Liver (tissue), 9 donors: ENCODE data around the gene SOX6. TPM values are rescaled to one million over a fixed set of nuclear protein-coding genes. Genes with fewer than 3 reads are reported as not detected.

Source experiments
- DNase-seq: peaks from one replicate; pipeline ENCODE4 v3.0.0-alpha.2; 2017; ENCODE audit warnings: low spot score
- H3K27ac ChIP-seq, 2 donors: one replicate each; pipeline ENCODE4 v1.7.0; 2013; ENCODE audit warnings: inconsistent platforms in 2 of 2, low read length in 2 of 2, control low read depth in 1 of 2, low read depth in 1 of 2, mild to moderate bottlenecking in 1 of 2
- H3K27me3 ChIP-seq, 4 donors: one replicate each; pipeline versions ENCODE4 v1.6.1 to v1.7.0; 2013; ENCODE audit warnings: low read length in 3 of 4, inconsistent platforms in 1 of 4, mild to moderate bottlenecking in 1 of 4, moderate library complexity in 1 of 4; ENCODE audit not compliant: control insufficient read depth in 4 of 4, insufficient read depth in 4 of 4
- H3K36me3 ChIP-seq, 4 donors: one replicate each; pipeline versions ENCODE4 v1.6.1 to v1.7.0; 2013; ENCODE audit warnings: low read length in 3 of 4, mild to moderate bottlenecking in 3 of 4, low read depth in 1 of 4, moderate library complexity in 1 of 4; ENCODE audit not compliant: control insufficient read depth in 4 of 4, insufficient read depth in 3 of 4
- H3K4me1 ChIP-seq, 4 donors: one replicate each; pipeline versions ENCODE4 v1.6.1 to v1.7.0; 2013; ENCODE audit warnings: low read length in 3 of 4, mild to moderate bottlenecking in 3 of 4, moderate library complexity in 1 of 4; ENCODE audit not compliant: control insufficient read depth in 4 of 4, insufficient read depth in 4 of 4
- H3K4me3 ChIP-seq, 3 donors: one replicate each; pipeline versions ENCODE4 v1.6.1 to v1.7.0; 2013; ENCODE audit warnings: low read length in 3 of 3, control low read depth in 1 of 3, low read depth in 1 of 3, mild to moderate bottlenecking in 1 of 3
- H3K9ac ChIP-seq, 2 donors: one replicate each; pipeline ENCODE4 v1.7.0; 2013; ENCODE audit warnings: low read length in 2 of 2, mild to moderate bottlenecking in 2 of 2, moderate library complexity in 2 of 2, control low read depth in 1 of 2, low read depth in 1 of 2
- H3K9me3 ChIP-seq, 4 donors: one replicate each; pipeline versions ENCODE4 v1.6.1 to v1.7.0; 2013; ENCODE audit warnings: low read length in 3 of 4; ENCODE audit not compliant: control insufficient read depth in 4 of 4
- FOXA1 ChIP-seq: IDR thresholded peaks from 2 replicates; pipeline ENCODE4 v1.6.1; 2016; ENCODE audit warnings: antibody characterized with exemption
- FOXA2 ChIP-seq: IDR thresholded peaks from 2 replicates; pipeline ENCODE4 v1.6.1; 2016; ENCODE audit warnings: antibody characterized with exemption
- GABPA ChIP-seq, 2 donors: IDR thresholded peaks in 1 of 2; conservative IDR thresholded peaks in 1 of 2; 2 replicates each; pipeline ENCODE4 v1.6.1; 2016; ENCODE audit warnings: antibody characterized with exemption in 2 of 2, mild to moderate bottlenecking in 1 of 2, moderate library complexity in 1 of 2
- HNF4G ChIP-seq: IDR thresholded peaks from 2 replicates; pipeline ENCODE4 v1.6.1; 2016; ENCODE audit warnings: antibody characterized with exemption
- JUND ChIP-seq, 2 donors: IDR thresholded peaks; 2 replicates each; pipeline ENCODE4 v1.6.1; 2016; ENCODE audit warnings: antibody characterized with exemption in 2 of 2
- NR2F2 ChIP-seq: IDR thresholded peaks from 2 replicates; pipeline ENCODE4 v1.6.1; 2016; ENCODE audit warnings: antibody characterized with exemption
- RAD21 ChIP-seq, 2 donors: IDR thresholded peaks; 2 replicates each; pipeline ENCODE4 v1.6.1; 2016; ENCODE audit warnings: antibody characterized with exemption in 2 of 2, mild to moderate bottlenecking in 2 of 2
- RXRA ChIP-seq, 2 donors: IDR thresholded peaks; 2 replicates each; pipeline ENCODE4 v1.6.1; 2017 to 2018; ENCODE audit warnings: antibody characterized with exemption in 2 of 2, mild to moderate bottlenecking in 1 of 2
- SP1 ChIP-seq: IDR thresholded peaks from 2 replicates; pipeline ENCODE4 v1.6.1; 2018; ENCODE audit warnings: antibody characterized with exemption, mild to moderate bottlenecking
- TAF1 ChIP-seq: conservative IDR thresholded peaks from 2 replicates; pipeline ENCODE4 v1.6.1; 2016; ENCODE audit warnings: antibody characterized with exemption, mild to moderate bottlenecking
- YY1 ChIP-seq: IDR thresholded peaks from 2 replicates; pipeline ENCODE4 v1.6.1; 2016; ENCODE audit warnings: antibody characterized with exemption, mild to moderate bottlenecking
- WGBS: extraction: QIAGEN DNeasy Blood & Tissue Kit; methylation state at CpG from one replicate; pipeline ENCODE4 v1.1.7; 2013; 5-methylcytosine and 5-hydroxymethylcytosine counted together
- polyA plus RNA-seq, 2 donors: library from polyadenylated mRNA; stranded (reverse) in 1 of 2; unstranded in 1 of 2; fragments of 200-250 nt in 1 of 2; fragments of >200 nt in 1 of 2; fragmentation: Nextera tagmentation in 1 of 2; extraction: Ambion mirVana in 1 of 2; gene quantifications; one replicate each; pipeline versions ENCODE4 v1.2.1 to v1.2.3, GENCODE V29; 2013 to 2015
- total RNA-seq, 2 donors: library from RNA; depleted of rRNA; stranded (reverse); fragments of >200 nt; gene quantifications; one replicate each; pipeline ENCODE4 v1.2.3, GENCODE V29; 2014
- TF ChIP-seq, protein P1 (sequence below): IDR thresholded peaks from 2 replicates; pipeline ENCODE4 v1.6.1; 2016; ENCODE audit warnings: antibody characterized with exemption
- TF ChIP-seq, protein P2 (sequence below): IDR thresholded peaks from 2 replicates; pipeline ENCODE4 v1.6.1; 2016; ENCODE audit warnings: antibody characterized with exemption
- TF ChIP-seq, protein P3 (sequence below): IDR thresholded peaks from 2 replicates; pipeline ENCODE4 v1.6.1; 2016; ENCODE audit warnings: antibody characterized with exemption, mild to moderate bottlenecking
- TF ChIP-seq, protein P4 (sequence below): IDR thresholded peaks from 2 replicates; pipeline ENCODE4 v1.6.1; 2016; ENCODE audit warnings: antibody characterized with exemption
- TF ChIP-seq, protein P5 (sequence below): fragments of 150-350 bp; IDR thresholded peaks from 2 replicates; pipeline ENCODE4 v1.5.1; 2017; ENCODE audit warnings: improper control_type of control experiment, low read depth, low read length; ENCODE audit not compliant: missing input control
- donor health status: healthy.
- donor health status: healthy.
- donor health status: healthy.
- donor health status: healthy.
- donor health status: healthy.

Gene SOX6
- total and polyA plus RNA-seq, 4 donors = 2.4 to 111 (median 14.8) TPM

DNA sequence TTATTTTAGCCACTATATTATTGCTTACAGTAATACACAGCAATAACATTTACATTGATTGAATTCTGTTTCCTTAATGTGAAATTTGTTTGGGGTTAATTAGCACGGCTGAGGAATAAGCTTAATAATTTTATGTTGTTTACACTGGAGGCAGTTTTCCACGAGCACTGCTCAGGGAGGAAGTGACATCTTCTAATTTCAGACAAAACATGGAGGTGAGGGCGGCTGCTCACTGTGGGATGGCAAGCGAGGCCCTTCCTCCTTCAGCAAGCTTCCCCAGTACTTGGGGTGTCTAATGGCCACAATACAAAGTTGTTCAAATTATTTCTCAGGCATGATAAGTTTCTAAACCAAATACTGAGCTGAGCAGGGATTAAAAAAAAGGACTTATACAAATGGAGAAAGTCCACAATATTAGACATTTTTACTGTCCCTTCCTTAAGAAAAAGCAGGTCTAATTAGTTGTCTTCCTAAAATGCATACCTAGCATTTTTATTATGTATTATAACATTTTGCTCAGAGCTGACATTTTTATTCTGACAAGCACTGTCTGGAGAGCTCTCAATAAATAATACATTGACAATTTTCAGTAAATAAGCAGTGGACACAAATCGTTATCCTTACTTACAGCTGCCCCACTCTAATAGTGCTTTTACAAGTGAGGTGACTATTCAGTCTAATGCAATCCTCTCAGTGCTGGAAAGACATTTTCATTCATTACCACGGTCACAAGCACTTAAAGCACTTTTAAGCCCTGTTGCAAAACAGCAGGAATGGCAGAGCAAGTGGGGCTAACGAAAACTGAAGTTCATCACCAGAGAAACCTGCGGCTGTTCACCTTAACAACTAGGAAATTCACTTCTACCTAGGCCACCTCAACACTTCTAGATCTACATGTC, 56.2 kb downstream of the SOX6 start:
- 86% methylated on average over 8 of the region's 8 CpGs for WGBS
- Histone ChIP-seq H3K4me1 (no peaks in the 10 kb centered on the region), H3K27ac (no peak overlapping the region), H3K9ac (no peak overlapping the region), H3K4me3 (no peak overlapping the region), H3K27me3 (no peaks in the 10 kb centered on the region), H3K9me3 (no peaks in the 10 kb centered on the region), H3K36me3 (no peaks in the 10 kb centered on the region)
- TF ChIP-seq, protein P1, sequence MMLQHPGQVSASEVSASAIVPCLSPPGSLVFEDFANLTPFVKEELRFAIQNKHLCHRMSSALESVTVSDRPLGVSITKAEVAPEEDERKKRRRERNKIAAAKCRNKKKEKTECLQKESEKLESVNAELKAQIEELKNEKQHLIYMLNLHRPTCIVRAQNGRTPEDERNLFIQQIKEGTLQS = no peak
- no peak for TF ChIP-seq JUND (IDR thresholded peaks at IDR 0.05)
- TF ChIP-seq YY1 = no peak
- no peak for TF ChIP-seq RXRA (IDR thresholded peaks at IDR 0.05)
- TF ChIP-seq, protein P2, sequence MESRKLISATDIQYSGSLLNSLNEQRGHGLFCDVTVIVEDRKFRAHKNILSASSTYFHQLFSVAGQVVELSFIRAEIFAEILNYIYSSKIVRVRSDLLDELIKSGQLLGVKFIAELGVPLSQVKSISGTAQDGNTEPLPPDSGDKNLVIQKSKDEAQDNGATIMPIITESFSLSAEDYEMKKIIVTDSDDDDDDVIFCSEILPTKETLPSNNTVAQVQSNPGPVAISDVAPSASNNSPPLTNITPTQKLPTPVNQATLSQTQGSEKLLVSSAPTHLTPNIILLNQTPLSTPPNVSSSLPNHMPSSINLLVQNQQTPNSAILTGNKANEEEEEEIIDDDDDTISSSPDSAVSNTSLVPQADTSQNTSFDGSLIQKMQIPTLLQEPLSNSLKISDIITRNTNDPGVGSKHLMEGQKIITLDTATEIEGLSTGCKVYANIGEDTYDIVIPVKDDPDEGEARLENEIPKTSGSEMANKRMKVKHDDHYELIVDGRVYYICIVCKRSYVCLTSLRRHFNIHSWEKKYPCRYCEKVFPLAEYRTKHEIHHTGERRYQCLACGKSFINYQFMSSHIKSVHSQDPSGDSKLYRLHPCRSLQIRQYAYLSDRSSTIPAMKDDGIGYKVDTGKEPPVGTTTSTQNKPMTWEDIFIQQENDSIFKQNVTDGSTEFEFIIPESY = no peak
- no peak for TF ChIP-seq SP1
- TF ChIP-seq, protein P3, sequence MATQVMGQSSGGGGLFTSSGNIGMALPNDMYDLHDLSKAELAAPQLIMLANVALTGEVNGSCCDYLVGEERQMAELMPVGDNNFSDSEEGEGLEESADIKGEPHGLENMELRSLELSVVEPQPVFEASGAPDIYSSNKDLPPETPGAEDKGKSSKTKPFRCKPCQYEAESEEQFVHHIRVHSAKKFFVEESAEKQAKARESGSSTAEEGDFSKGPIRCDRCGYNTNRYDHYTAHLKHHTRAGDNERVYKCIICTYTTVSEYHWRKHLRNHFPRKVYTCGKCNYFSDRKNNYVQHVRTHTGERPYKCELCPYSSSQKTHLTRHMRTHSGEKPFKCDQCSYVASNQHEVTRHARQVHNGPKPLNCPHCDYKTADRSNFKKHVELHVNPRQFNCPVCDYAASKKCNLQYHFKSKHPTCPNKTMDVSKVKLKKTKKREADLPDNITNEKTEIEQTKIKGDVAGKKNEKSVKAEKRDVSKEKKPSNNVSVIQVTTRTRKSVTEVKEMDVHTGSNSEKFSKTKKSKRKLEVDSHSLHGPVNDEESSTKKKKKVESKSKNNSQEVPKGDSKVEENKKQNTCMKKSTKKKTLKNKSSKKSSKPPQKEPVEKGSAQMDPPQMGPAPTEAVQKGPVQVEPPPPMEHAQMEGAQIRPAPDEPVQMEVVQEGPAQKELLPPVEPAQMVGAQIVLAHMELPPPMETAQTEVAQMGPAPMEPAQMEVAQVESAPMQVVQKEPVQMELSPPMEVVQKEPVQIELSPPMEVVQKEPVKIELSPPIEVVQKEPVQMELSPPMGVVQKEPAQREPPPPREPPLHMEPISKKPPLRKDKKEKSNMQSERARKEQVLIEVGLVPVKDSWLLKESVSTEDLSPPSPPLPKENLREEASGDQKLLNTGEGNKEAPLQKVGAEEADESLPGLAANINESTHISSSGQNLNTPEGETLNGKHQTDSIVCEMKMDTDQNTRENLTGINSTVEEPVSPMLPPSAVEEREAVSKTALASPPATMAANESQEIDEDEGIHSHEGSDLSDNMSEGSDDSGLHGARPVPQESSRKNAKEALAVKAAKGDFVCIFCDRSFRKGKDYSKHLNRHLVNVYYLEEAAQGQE = no peak
- no peak for TF ChIP-seq TAF1
- TF ChIP-seq FOXA2 = no peak
- no peak for TF ChIP-seq RAD21 (IDR thresholded peaks at IDR 0.05)
- no peak for TF ChIP-seq FOXA1
- TF ChIP-seq HNF4G = no peak
- TF ChIP-seq GABPA (IDR thresholded peaks at IDR 0.05 in 1 of 2, conservative IDR thresholded peaks at IDR 0.05 in 1 of 2) = no peak
- TF ChIP-seq, protein P4, sequence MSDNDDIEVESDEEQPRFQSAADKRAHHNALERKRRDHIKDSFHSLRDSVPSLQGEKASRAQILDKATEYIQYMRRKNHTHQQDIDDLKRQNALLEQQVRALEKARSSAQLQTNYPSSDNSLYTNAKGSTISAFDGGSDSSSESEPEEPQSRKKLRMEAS = no peak
- TF ChIP-seq, protein P5, sequence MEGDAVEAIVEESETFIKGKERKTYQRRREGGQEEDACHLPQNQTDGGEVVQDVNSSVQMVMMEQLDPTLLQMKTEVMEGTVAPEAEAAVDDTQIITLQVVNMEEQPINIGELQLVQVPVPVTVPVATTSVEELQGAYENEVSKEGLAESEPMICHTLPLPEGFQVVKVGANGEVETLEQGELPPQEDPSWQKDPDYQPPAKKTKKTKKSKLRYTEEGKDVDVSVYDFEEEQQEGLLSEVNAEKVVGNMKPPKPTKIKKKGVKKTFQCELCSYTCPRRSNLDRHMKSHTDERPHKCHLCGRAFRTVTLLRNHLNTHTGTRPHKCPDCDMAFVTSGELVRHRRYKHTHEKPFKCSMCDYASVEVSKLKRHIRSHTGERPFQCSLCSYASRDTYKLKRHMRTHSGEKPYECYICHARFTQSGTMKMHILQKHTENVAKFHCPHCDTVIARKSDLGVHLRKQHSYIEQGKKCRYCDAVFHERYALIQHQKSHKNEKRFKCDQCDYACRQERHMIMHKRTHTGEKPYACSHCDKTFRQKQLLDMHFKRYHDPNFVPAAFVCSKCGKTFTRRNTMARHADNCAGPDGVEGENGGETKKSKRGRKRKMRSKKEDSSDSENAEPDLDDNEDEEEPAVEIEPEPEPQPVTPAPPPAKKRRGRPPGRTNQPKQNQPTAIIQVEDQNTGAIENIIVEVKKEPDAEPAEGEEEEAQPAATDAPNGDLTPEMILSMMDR = no peak
- TF ChIP-seq NR2F2 = no peak
- no peak for DNase-seq
